Measurements from ENCODE around the gene CMTM5.

Gene CMTM5

GRCh38 chr14:23411563-23412525 is 35.0 kb downstream of the CMTM5 start:
- peaks cover 22% of the 10 kb centered on the region for H3K27me3 ChIP-seq
- H3K36me3 ChIP-seq: no peaks in the 10 kb centered on the region
- DNase-seq: no peak
- H3K4me3 ChIP-seq (ENCODE audit: low read depth, low read length): no peak overlapping the region
- no peaks in the 10 kb centered on the region for H3K9me3 ChIP-seq
- H3K4me1 ChIP-seq: no peaks in the 10 kb centered on the region
- no peak for TF ChIP-seq CTCF (IDR thresholded peaks at IDR 0.05; ENCODE audit: low read depth, low read length)

GRCh38 chr14:23413681-23414080 is 36.8 kb downstream of the CMTM5 start:
- TF ChIP-seq CTCF (IDR thresholded peaks at IDR 0.05; ENCODE audit: low read depth, low read length): no peak
- Histone ChIP-seq H3K9me3 (no peaks in the 10 kb centered on the region), H3K36me3 (no peaks in the 10 kb centered on the region), H3K4me1 (no peaks in the 10 kb centered on the region), H3K4me3 (ENCODE audit: low read depth, low read length) (no peak overlapping the region), H3K27me3 (peaks cover 16% of the 10 kb centered on the region)
- DNase-seq: no peak

- Histone ChIP-seq H3K36me3 (no peaks in the 10 kb centered on the region), H3K9me3 (no peaks in the 10 kb centered on the region), H3K4me3 (ENCODE audit: low read depth, low read length) (no peak overlapping the region), H3K4me1 (no peaks in the 10 kb centered on the region), H3K27me3 (peaks cover 16% of the 10 kb centered on the region)
- no peak for TF ChIP-seq CTCF (IDR thresholded peaks at IDR 0.05; ENCODE audit: low read depth, low read length)
- no peak for DNase-seq
These were observed 37.4 kb downstream of the CMTM5 start for GRCh38 chr14:23414254-23414653.

GRCh38 chr14:23414906-23415820 is 38.3 kb downstream of the CMTM5 start:
- Histone ChIP-seq H3K4me1 (no peaks in the 10 kb centered on the region), H3K4me3 (ENCODE audit: low read depth, low read length) (no peak overlapping the region), H3K27me3 (peaks cover 16% of the 10 kb centered on the region), H3K36me3 (no peaks in the 10 kb centered on the region), H3K9me3 (no peaks in the 10 kb centered on the region)
- no peak for DNase-seq
- TF ChIP-seq CTCF (IDR thresholded peaks at IDR 0.05; ENCODE audit: low read depth, low read length): no peak

- H3K36me3 ChIP-seq: no peaks in the 10 kb centered on the region
- no peak for TF ChIP-seq CTCF (IDR thresholded peaks at IDR 0.05; ENCODE audit: low read depth, low read length)
- no peak for DNase-seq
These were observed 39.3 kb downstream of the CMTM5 start for GRCh38 chr14:23415821-23416778.

More at GRCh38 chr14:23415821-23416778, 39.3 kb downstream of the CMTM5 start:
- no peak overlapping the region for H3K4me3 ChIP-seq (ENCODE audit: low read depth, low read length)
- no peaks in the 10 kb centered on the region for H3K9me3 ChIP-seq
- H3K4me1 ChIP-seq: no peaks in the 10 kb centered on the region
- peaks cover 13% of the 10 kb centered on the region for H3K27me3 ChIP-seq
